Ovary (tissue), 9 donors: Measurements from ENCODE around the gene ELOB. TPM values are rescaled to one million over a fixed set of nuclear protein-coding genes. Genes with fewer than 3 reads are reported as not detected.
A peak's percentile ranks its signal among the peaks of the same experiment; 100 is the strongest.

Source experiments
- DNase-seq, 5 donors: peaks; one replicate each; pipeline ENCODE4 v3.0.0-alpha.2; 2019 to 2020
- H3K27ac ChIP-seq, 2 donors: fragments of 200-600 bp; one replicate each; pipeline versions ENCODE4 v1.5.1 to v1.8.0; 2019 to 2022
- H3K27me3 ChIP-seq: fragments of 200-600 bp; one replicate; pipeline ENCODE4 v1.8.0; 2022
- H3K36me3 ChIP-seq: fragments of 200-600 bp; sonication (generic); one replicate; pipeline ENCODE4 v1.5.1; 2019
- H3K4me1 ChIP-seq: one replicate; pipeline ENCODE4 v1.8.1; 2013; ENCODE audit warnings: mild to moderate bottlenecking, moderate library complexity; ENCODE audit not compliant: insufficient read depth
- H3K4me3 ChIP-seq: fragments of 200-600 bp; sonication (generic); one replicate; pipeline ENCODE4 v1.5.1; 2017
- H3K9me3 ChIP-seq, 2 donors: fragments of 200-600 bp in 1 of 2; sonication (generic) in 1 of 2; one replicate each; pipeline versions ENCODE4 v1.5.1 to v1.8.1; 2013 to 2019; ENCODE audit warnings: mild to moderate bottlenecking in 1 of 2, moderate library complexity in 1 of 2
- CTCF ChIP-seq, 3 donors: fragments of 450-650 bp in 2 of 3; fragments of 200-600 bp in 1 of 3; IDR thresholded peaks; one replicate each; pipeline versions ENCODE4 v1.5.1 to v1.8.0; 2016 to 2022; ENCODE audit warnings: antibody characterized with exemption in 3 of 3, mild to moderate bottlenecking in 1 of 3
- EP300 ChIP-seq: sonication (generic); formaldehyde crosslinking; IDR thresholded peaks from one replicate; pipeline ENCODE4 v1.6.1; 2017; ENCODE audit warnings: antibody characterized with exemption
- POLR2A ChIP-seq: fragments of 450-650 bp; IDR thresholded peaks from one replicate; pipeline ENCODE4 v1.6.1; 2017; ENCODE audit warnings: antibody characterized with exemption, mild to moderate bottlenecking, moderate library complexity
- WGBS, 3 donors: extraction: QIAGEN DNeasy Blood & Tissue Kit in 1 of 3; methylation state at CpG; one replicate each; pipeline versions ENCODE4 v1.1.5 to v1.1.7; 2013 to 2017; 5-methylcytosine and 5-hydroxymethylcytosine counted together
- intact Hi-C, 4 donors: fragments of 100-400 bp; cut with DNase I; formaldehyde crosslinking; loops; one replicate each; pipeline versions ENCODE4 v1.11.0 to v1.15.1; 2022 to 2023
- polyA plus RNA-seq, 2 donors: library from polyadenylated mRNA; stranded (reverse); fragments of 200-250 nt in 1 of 2; fragments of 350-450 nt in 1 of 2; fragmentation: Illumina TruSeq in 1 of 2; extraction: RNeasy Lipid Tissue Mini Kit (QIAGEN cat#74804) in 1 of 2; gene quantifications; one replicate each; pipeline ENCODE4 v1.2.3, GENCODE V29; 2013 to 2014
- total RNA-seq, 7 donors: library from RNA; depleted of rRNA in 2 of 7; stranded (reverse); fragments of >200 nt in 2 of 7; fragmentation: NEBNext Ultra II Directional in 3 of 7; extraction: Animal tissue kit (Norgen Biotek cat#: 25700) in 3 of 7; gene quantifications; one replicate each; pipeline versions ENCODE4 v1.1.0 to v1.2.4, GENCODE V29; 2016 to 2023
- donor health status: DM: no; HTN: no; CAD: no; lungs with moderate emphysema.
- donor health status: DM: no; HTN: no; CAD: no.
- donor health status: Bipolar disorder and iron deficiency.
- donor health status: DM: yes; HTN: yes; CAD: no.
- donor health status: DM: no; HTN: no; CAD: no.
- donor health status: DM: yes; HTN: yes; CAD: no.

ELOB gene
- total and polyA plus RNA-seq, 9 donors, result 8.9 to 498 (median 172) TPM

GRCh38 chr16:2775765-2776499 is 1.1 kb downstream of the ELOB start:
- intact Hi-C loops, result no loop called here
- no peaks in the 10 kb centered on the region for H3K36me3 ChIP-seq
- H3K9me3 ChIP-seq, result no peaks in the 10 kb centered on the region
- 35 to 45% (median 42%) methylated on average over 11 of the region's 11 CpGs for WGBS, 3 donors
- TF ChIP-seq EP300 (no peak), POLR2A (no peak), CTCF (IDR thresholded peaks at IDR 0.05) (no peak)
- H3K4me1 ChIP-seq, result peaks cover 16% of the 10 kb centered on the region
- H3K4me3 ChIP-seq, result peak overlapping the region; percentile 62
- DNase-seq, result no peak
- H3K27me3 ChIP-seq, result no peaks in the 10 kb centered on the region
- no peak overlapping the region for H3K27ac ChIP-seq

- Histone ChIP-seq H3K27me3 (no peaks in the 10 kb centered on the region), H3K4me1 (peaks cover 16% of the 10 kb centered on the region), H3K4me3 (no peak overlapping the region), H3K36me3 (no peaks in the 10 kb centered on the region), H3K27ac (no peak overlapping the region), H3K9me3 (no peaks in the 10 kb centered on the region)
- intact Hi-C loops, result no loop called here
- DNase-seq, result peak in 1 of 5 donors; percentile 20
- TF ChIP-seq POLR2A (no peak), EP300 (no peak), CTCF (IDR thresholded peaks at IDR 0.05) (no peak)
- WGBS, 3 donors, result 63 to 69% (median 69%) methylated on average over 7 of the region's 7 CpGs
These were observed 1.9 kb downstream of the ELOB start for GRCh38 chr16:2775131-2775716.

GRCh38 chr16:2774161-2774891 is 2.8 kb downstream of the ELOB start:
- H3K36me3 ChIP-seq, result no peaks in the 10 kb centered on the region

GRCh38 chr16:2773188-2773968 is 3.7 kb downstream of the ELOB start:
- intact Hi-C loops, result no loop called here
- no peak overlapping the region for H3K27ac ChIP-seq

More at GRCh38 chr16:2774161-2774891, 2.8 kb downstream of the ELOB start:
- Histone ChIP-seq H3K4me1 (peaks cover 16% of the 10 kb centered on the region), H3K9me3 (no peaks in the 10 kb centered on the region), H3K27me3 (no peaks in the 10 kb centered on the region), H3K4me3 (no peak overlapping the region), H3K27ac (no peak overlapping the region)
- no peak for TF ChIP-seq EP300
- peak in 1 of 5 donors; percentile 29 for DNase-seq
- WGBS, 3 donors, result 44 to 67% (median 52%) methylated on average over 7 of the region's 7 CpGs
- intact Hi-C loops, result no loop called here

More at GRCh38 chr16:2773188-2773968, 3.7 kb downstream of the ELOB start:
- DNase-seq, result peak in 1 of 5 donors; percentile 13
- WGBS, 3 donors, result 60 to 72% (median 69%) methylated on average over 12 of the region's 12 CpGs
- no peaks in the 10 kb centered on the region for H3K27me3 ChIP-seq
- peaks cover 8% of the 10 kb centered on the region for H3K4me1 ChIP-seq
- H3K36me3 ChIP-seq, result no peaks in the 10 kb centered on the region
- no peaks in the 10 kb centered on the region for H3K9me3 ChIP-seq
- TF ChIP-seq POLR2A, result no peak
- TF ChIP-seq CTCF (IDR thresholded peaks at IDR 0.05), result no peak
- TF ChIP-seq EP300, result no peak
- H3K4me3 ChIP-seq, result no peak overlapping the region
